GM12864 (cell line): ENCODE data around the gene KRTAP13-2.

Experiments used
- DNase-seq: peaks from one replicate; pipeline ENCODE4 v3.0.0-alpha.2; 2011; ENCODE audit warnings: low read depth
- H3K4me3 ChIP-seq: 2 replicates; pipeline ENCODE4 v1.5.1; 2011; ENCODE audit warnings: mild to moderate bottlenecking, low read depth, low read length, control low read depth
- TF ChIP-seq, protein P1 (sequence below): IDR thresholded peaks from 2 replicates; pipeline ENCODE4 v1.5.1; 2011; ENCODE audit warnings: low read depth, mild to moderate bottlenecking, moderate library complexity, low read length, control low read depth, inconsistent platforms; ENCODE audit errors: missing control alignments

KRTAP13-2 gene

DNA sequence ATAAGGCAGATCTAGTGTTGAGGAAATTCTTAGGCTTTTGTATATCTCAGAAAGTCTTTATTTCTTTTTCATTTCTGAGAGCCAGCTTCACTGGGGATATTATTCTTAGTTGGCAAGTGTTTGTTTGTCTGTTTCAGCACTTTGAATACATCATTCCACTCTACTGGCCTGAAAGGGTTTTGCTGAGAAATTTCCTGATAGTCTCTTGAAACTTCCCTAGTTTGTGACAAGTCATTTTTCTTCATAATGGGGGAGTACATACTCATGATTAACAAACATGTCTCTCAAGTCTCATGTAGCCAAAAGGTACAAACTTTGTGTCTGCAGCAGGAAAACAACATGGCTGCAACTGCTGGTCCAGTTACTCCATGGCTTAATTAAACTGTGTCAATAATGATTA is 45.7 kb downstream of the KRTAP13-2 start:
- TF ChIP-seq, protein P1, sequence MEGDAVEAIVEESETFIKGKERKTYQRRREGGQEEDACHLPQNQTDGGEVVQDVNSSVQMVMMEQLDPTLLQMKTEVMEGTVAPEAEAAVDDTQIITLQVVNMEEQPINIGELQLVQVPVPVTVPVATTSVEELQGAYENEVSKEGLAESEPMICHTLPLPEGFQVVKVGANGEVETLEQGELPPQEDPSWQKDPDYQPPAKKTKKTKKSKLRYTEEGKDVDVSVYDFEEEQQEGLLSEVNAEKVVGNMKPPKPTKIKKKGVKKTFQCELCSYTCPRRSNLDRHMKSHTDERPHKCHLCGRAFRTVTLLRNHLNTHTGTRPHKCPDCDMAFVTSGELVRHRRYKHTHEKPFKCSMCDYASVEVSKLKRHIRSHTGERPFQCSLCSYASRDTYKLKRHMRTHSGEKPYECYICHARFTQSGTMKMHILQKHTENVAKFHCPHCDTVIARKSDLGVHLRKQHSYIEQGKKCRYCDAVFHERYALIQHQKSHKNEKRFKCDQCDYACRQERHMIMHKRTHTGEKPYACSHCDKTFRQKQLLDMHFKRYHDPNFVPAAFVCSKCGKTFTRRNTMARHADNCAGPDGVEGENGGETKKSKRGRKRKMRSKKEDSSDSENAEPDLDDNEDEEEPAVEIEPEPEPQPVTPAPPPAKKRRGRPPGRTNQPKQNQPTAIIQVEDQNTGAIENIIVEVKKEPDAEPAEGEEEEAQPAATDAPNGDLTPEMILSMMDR: no peak
- DNase-seq: no peak
- no peak overlapping the region for H3K4me3 ChIP-seq
